Calu3 (cell line): ENCODE results near the gene ABCB9. TPM values are rescaled to one million over a fixed set of nuclear protein-coding genes. Genes with fewer than 3 reads are reported as not detected.

ENCODE experiments used
- BruUV-seq: library from RNA; stranded (reverse); fragments of 400-500 nt; replicated peaks from 2 replicates; lab custom pipeline; 2021; lab: Mats Ljungman, UMichigan
- CTCF ChIA-PET: fragments of 300-600 bp; sonication (Branson Sonifier 250); formaldehyde crosslinking; loops from one replicate; lab custom pipeline; 2022; ENCODE audit warnings: antibody characterized with exemption; lab: Charles Lee
- DNase-seq: peaks from one replicate; pipeline ENCODE4 v3.0.0; 2022
- H3K27ac Mint-ChIP-seq: one replicate; pipeline ENCODE4 v1.8.0; 2022; ENCODE audit warnings: mixed read lengths; ENCODE audit not compliant: unreplicated experiment
- H3K27me3 Mint-ChIP-seq: one replicate; pipeline ENCODE4 v1.8.0; 2022; ENCODE audit warnings: mixed read lengths; ENCODE audit not compliant: unreplicated experiment
- H3K36me3 Mint-ChIP-seq: one replicate; pipeline ENCODE4 v1.8.0; 2022; ENCODE audit warnings: mild to moderate bottlenecking, moderate library complexity, mixed read lengths; ENCODE audit not compliant: insufficient read depth, unreplicated experiment
- H3K4me1 Mint-ChIP-seq: one replicate; pipeline ENCODE4 v1.8.0; 2022; ENCODE audit warnings: mild to moderate bottlenecking, low read depth, mixed read lengths; ENCODE audit not compliant: unreplicated experiment
- H3K4me3 Mint-ChIP-seq: one replicate; pipeline ENCODE4 v1.8.0; 2022; ENCODE audit warnings: mild to moderate bottlenecking, low read depth, moderate library complexity, mixed read lengths; ENCODE audit not compliant: unreplicated experiment
- H3K9me3 Mint-ChIP-seq: one replicate; pipeline ENCODE4 v1.8.0; 2022; ENCODE audit warnings: low read depth, mixed read lengths; ENCODE audit not compliant: unreplicated experiment
- CTCF ChIP-seq: fragments of 200-600 bp; IDR thresholded peaks from one replicate; pipeline ENCODE4 v1.8.0; 2022; ENCODE audit warnings: antibody characterized with exemption; ENCODE audit not compliant: unreplicated experiment
- intact Hi-C: fragments of 100-400 bp; cut with micrococcal nuclease; formaldehyde crosslinking; loops from one replicate; pipeline ENCODE4 v1.10.0; 2022; ENCODE audit not compliant: unreplicated experiment
- total RNA-seq: library from RNA; stranded (reverse); gene quantifications from 2 replicates; pipeline ENCODE4 v1.2.3, GENCODE V29; 2022

The ABCB9 gene
- total RNA-seq, 1 experiment from 2014 or later: 25.6 TPM

- DNase-seq: no peak
- no peak overlapping the region for H3K4me3 Mint-ChIP-seq
- TF ChIP-seq CTCF: no peak
- intact Hi-C loops: no loop called here
- BruUV-seq: no TSS peak
- H3K27me3 Mint-ChIP-seq: no peaks in the 10 kb centered on the region
- CTCF ChIA-PET: no interaction called here
- H3K27ac Mint-ChIP-seq: no peak overlapping the region
- H3K4me1 Mint-ChIP-seq: no peaks in the 10 kb centered on the region
- no peaks in the 10 kb centered on the region for H3K36me3 Mint-ChIP-seq
- H3K9me3 Mint-ChIP-seq: no peaks in the 10 kb centered on the region
These were observed 27.9 kb upstream of the ABCB9 start for GRCh38 chr12:122994140-122994675.

- CTCF ChIA-PET: no interaction called here
- H3K4me1 Mint-ChIP-seq: no peaks in the 10 kb centered on the region
- no TSS peak for BruUV-seq
- H3K9me3 Mint-ChIP-seq: no peaks in the 10 kb centered on the region
- H3K4me3 Mint-ChIP-seq: no peak overlapping the region
- DNase-seq: no peak
- TF ChIP-seq CTCF: no peak
- H3K36me3 Mint-ChIP-seq: no peaks in the 10 kb centered on the region
- H3K27me3 Mint-ChIP-seq: no peaks in the 10 kb centered on the region
- intact Hi-C loops: no loop called here
- no peak overlapping the region for H3K27ac Mint-ChIP-seq
These were observed 26.1 kb upstream of the ABCB9 start for GRCh38 chr12:122992386-122992785.

- no peaks in the 10 kb centered on the region for H3K4me1 Mint-ChIP-seq
- TF ChIP-seq CTCF: no peak
- no peak for DNase-seq
- no peak overlapping the region for H3K27ac Mint-ChIP-seq
- H3K27me3 Mint-ChIP-seq: no peaks in the 10 kb centered on the region
- CTCF ChIA-PET: no interaction called here
- H3K9me3 Mint-ChIP-seq: no peaks in the 10 kb centered on the region
- BruUV-seq: no TSS peak
- intact Hi-C loops: no loop called here
- no peak overlapping the region for H3K4me3 Mint-ChIP-seq
- H3K36me3 Mint-ChIP-seq: no peaks in the 10 kb centered on the region
These were observed 25.5 kb upstream of the ABCB9 start for GRCh38 chr12:122991623-122992275.

- Mint-ChIP-seq H3K27ac (no peak overlapping the region), H3K4me1 (no peaks in the 10 kb centered on the region), H3K4me3 (no peak overlapping the region), H3K9me3 (no peaks in the 10 kb centered on the region), H3K36me3 (no peaks in the 10 kb centered on the region), H3K27me3 (no peaks in the 10 kb centered on the region)
- BruUV-seq: no TSS peak
- DNase-seq: no peak
- intact Hi-C loops: no loop called here
- no peak for TF ChIP-seq CTCF
- CTCF ChIA-PET: no interaction called here
These were observed 24.8 kb upstream of the ABCB9 start for GRCh38 chr12:122990961-122991622.
